Natural killer cell (primary cell): Measurements from ENCODE around the gene SMTNL2. TPM values are rescaled to one million over a fixed set of nuclear protein-coding genes. Genes with fewer than 3 reads are reported as not detected.
"Not testable (repeated sequence)": the region's sequence is repeated elsewhere in the genome, so short reads cannot be mapped to it uniquely, and the experiment has no call there.

Experiments used
- ATAC-seq, 3 donors: fragments of 150-1000 bp in 2 of 3; fragments of 200-7000 bp in 1 of 3; cut with Tn5 transposase; 1 replicate in 1 of 3; 2 replicates in 2 of 3; pipeline ENCODE4 v1.10.0; 2021; ENCODE audit warnings: mild to moderate bottlenecking in 2 of 3, moderate library complexity in 2 of 3
- DNase-seq, 2 donors: peaks; one replicate each; pipeline versions ENCODE4 v3.0.0 to v3.0.0-alpha.2; 2013 to 2021; ENCODE audit warnings: mixed read lengths in 1 of 2
- H3K27ac ChIP-seq: one replicate; pipeline ENCODE4 v1.5.1; 2013; ENCODE audit warnings: mild to moderate bottlenecking, low read length
- H3K27me3 ChIP-seq: one replicate; pipeline ENCODE4 v1.6.1; 2013; ENCODE audit warnings: low read length; ENCODE audit not compliant: control insufficient read depth, insufficient read depth
- H3K36me3 ChIP-seq: one replicate; pipeline ENCODE4 v1.6.1; 2013; ENCODE audit warnings: low read length; ENCODE audit not compliant: control insufficient read depth, insufficient read depth
- H3K4me1 ChIP-seq: one replicate; pipeline ENCODE4 v1.6.1; 2013; ENCODE audit warnings: low read length; ENCODE audit not compliant: control insufficient read depth, insufficient read depth
- H3K4me3 ChIP-seq: one replicate; pipeline ENCODE4 v1.5.1; 2013; ENCODE audit warnings: low read length
- H3K9me3 ChIP-seq: one replicate; pipeline ENCODE4 v1.6.1; 2013; ENCODE audit warnings: low read length; ENCODE audit not compliant: control insufficient read depth, insufficient read depth
- H3K27ac Mint-ChIP-seq, 2 donors: one replicate each; pipeline ENCODE4 v1.8.0; 2022; ENCODE audit warnings: mild to moderate bottlenecking in 2 of 2, mixed read lengths in 2 of 2, moderate library complexity in 1 of 2
- H3K27me3 Mint-ChIP-seq, 2 donors: one replicate each; pipeline ENCODE4 v1.8.0; 2022; ENCODE audit warnings: low read depth in 2 of 2, mixed read lengths in 2 of 2
- H3K36me3 Mint-ChIP-seq: one replicate; pipeline ENCODE4 v1.8.0; 2022; ENCODE audit warnings: mixed read lengths
- H3K4me1 Mint-ChIP-seq, 2 donors: one replicate each; pipeline ENCODE4 v1.8.0; 2022; ENCODE audit warnings: mixed read lengths in 2 of 2
- H3K4me3 Mint-ChIP-seq: one replicate; pipeline ENCODE4 v1.8.0; 2022; ENCODE audit warnings: mild to moderate bottlenecking, moderate library complexity, mixed read lengths
- H3K9me3 Mint-ChIP-seq, 2 donors: one replicate each; pipeline ENCODE4 v1.8.0; 2022; ENCODE audit warnings: mixed read lengths in 2 of 2
- WGBS: methylation state at CpG from one replicate; pipeline ENCODE4 v1.1.7; 2013; ENCODE audit warnings: missing lambda C conversion rate; ENCODE audit not compliant: insufficient coverage; 5-methylcytosine and 5-hydroxymethylcytosine counted together
- intact Hi-C: fragments of 100-400 bp; cut with micrococcal nuclease; formaldehyde crosslinking; loops from one replicate; pipeline ENCODE4 v1.14.2; 2022
- total RNA-seq, 4 donors: library from RNA; stranded (reverse); fragments of 120-200 nt in 1 of 4; gene quantifications; one replicate each; pipeline versions ENCODE4 v1.2.3 to v1.2.4, GENCODE V29; 2013 to 2022
- TF ChIP-seq, protein P1 (sequence below): fragments of 200-600 bp; IDR thresholded peaks from one replicate; pipeline ENCODE4 v1.8.0; 2022; ENCODE audit warnings: antibody characterized with exemption

SMTNL2 gene
- total RNA-seq, 3 donors from 2014 or later (not counting 1 experiment from before 2014, with no cell fraction given) = not detected

DNA sequence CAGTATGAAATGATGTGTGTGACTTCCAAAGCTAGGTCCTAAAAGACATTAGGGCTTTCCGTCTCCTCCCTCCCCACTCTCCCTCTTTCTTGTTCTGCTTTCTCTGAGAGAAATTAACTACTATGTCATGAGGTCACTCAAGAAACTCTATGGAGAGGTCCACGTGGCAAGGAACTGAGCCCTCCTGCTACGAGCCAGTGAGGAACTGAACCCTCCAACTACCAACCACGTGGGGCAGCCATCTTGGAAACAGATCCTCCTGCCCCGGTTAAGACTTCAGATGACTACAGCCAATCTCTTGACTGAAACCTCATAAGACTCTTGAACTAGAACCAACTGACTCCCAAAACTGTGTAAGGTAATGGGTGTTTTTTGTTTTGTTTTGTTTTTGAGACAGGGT lies 61.3 kb downstream of the SMTNL2 start:
- H3K27me3 Mint-ChIP-seq = peaks cover 37 to 48% of the 10 kb centered on the region in 2 donors
- no peak overlapping the region for H3K27ac Mint-ChIP-seq
- Histone ChIP-seq H3K4me3 (no peak overlapping the region), H3K4me1 (no peaks in the 10 kb centered on the region), H3K36me3 (no peaks in the 10 kb centered on the region), H3K27ac (no peak overlapping the region), H3K27me3 (peaks cover 11% of the 10 kb centered on the region), H3K9me3 (no peaks in the 10 kb centered on the region)
- 55% methylated on average over 5 of the region's 5 CpGs for WGBS
- no peaks in the 10 kb centered on the region for H3K9me3 Mint-ChIP-seq
- H3K4me3 Mint-ChIP-seq = no peak overlapping the region
- ATAC-seq = no peak
- TF ChIP-seq, protein P1, sequence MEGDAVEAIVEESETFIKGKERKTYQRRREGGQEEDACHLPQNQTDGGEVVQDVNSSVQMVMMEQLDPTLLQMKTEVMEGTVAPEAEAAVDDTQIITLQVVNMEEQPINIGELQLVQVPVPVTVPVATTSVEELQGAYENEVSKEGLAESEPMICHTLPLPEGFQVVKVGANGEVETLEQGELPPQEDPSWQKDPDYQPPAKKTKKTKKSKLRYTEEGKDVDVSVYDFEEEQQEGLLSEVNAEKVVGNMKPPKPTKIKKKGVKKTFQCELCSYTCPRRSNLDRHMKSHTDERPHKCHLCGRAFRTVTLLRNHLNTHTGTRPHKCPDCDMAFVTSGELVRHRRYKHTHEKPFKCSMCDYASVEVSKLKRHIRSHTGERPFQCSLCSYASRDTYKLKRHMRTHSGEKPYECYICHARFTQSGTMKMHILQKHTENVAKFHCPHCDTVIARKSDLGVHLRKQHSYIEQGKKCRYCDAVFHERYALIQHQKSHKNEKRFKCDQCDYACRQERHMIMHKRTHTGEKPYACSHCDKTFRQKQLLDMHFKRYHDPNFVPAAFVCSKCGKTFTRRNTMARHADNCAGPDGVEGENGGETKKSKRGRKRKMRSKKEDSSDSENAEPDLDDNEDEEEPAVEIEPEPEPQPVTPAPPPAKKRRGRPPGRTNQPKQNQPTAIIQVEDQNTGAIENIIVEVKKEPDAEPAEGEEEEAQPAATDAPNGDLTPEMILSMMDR = no peak
- intact Hi-C loops = no loop called here
- H3K36me3 Mint-ChIP-seq = no peaks in the 10 kb centered on the region
- no peaks in the 10 kb centered on the region for H3K4me1 Mint-ChIP-seq
- no peak for DNase-seq

DNA sequence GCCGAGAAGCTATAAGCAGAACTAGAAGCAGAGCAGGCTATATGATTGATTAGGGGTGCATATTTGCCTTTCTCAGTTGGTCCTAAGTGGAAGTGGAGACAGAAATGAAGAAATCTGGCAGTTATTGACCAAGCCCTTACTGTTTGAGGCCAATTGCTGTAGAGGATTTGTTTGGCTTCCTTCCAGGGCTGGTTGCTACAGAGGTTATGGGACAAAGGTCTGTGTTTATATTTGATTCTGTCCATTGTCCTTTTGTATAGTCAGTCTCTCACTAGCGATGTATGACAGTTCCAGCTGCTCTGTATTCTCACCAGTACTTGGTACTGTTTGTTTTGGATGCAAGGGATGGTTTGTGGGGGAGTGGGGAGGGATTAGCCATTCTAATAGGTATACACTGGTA lies 64.4 kb downstream of the SMTNL2 start:
- no peak overlapping the region for H3K4me3 Mint-ChIP-seq
- DNase-seq (no peak), ATAC-seq (no peak)
- H3K27ac ChIP-seq = no peak overlapping the region
- no peaks in the 10 kb centered on the region for H3K36me3 ChIP-seq
- no peak overlapping the region for H3K27ac Mint-ChIP-seq
- no peaks in the 10 kb centered on the region for H3K9me3 ChIP-seq
- H3K4me1 ChIP-seq = no peaks in the 10 kb centered on the region
- H3K9me3 Mint-ChIP-seq = no peaks in the 10 kb centered on the region
- peaks cover 20 to 28% of the 10 kb centered on the region in 2 donors for H3K27me3 Mint-ChIP-seq
- no peak overlapping the region for H3K4me3 ChIP-seq
- intact Hi-C loops = no loop called here
- no peaks in the 10 kb centered on the region for H3K36me3 Mint-ChIP-seq
- H3K4me1 Mint-ChIP-seq = no peaks in the 10 kb centered on the region
- H3K27me3 ChIP-seq = no peaks in the 10 kb centered on the region
- TF ChIP-seq, protein P1 = no peak
- WGBS = 79% methylated on average over 2 of the region's 2 CpGs

DNA sequence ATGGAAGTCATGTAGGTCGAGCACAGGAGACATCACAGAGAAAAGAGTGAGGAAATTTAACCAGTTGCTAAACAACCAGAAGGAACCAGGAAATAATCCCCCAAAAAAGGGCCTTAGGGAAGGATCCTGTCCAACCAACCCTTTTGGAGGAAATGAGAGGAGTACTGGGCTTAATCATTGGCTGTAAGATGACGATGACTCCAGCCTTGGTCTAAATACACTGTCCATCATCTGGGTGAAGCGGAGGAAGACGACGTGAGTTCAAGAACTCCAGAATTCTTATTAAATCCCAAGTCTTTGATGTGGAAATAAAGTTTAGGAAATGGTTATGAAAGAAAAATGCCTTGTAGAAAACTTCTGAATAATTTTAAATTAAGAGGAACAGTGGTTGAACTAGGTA lies 68.7 kb downstream of the SMTNL2 start:
- Histone ChIP-seq H3K27ac (no peak overlapping the region), H3K4me3 (no peak overlapping the region), H3K4me1 (no peaks in the 10 kb centered on the region), H3K9me3 (no peaks in the 10 kb centered on the region), H3K27me3 (no peaks in the 10 kb centered on the region), H3K36me3 (no peaks in the 10 kb centered on the region)
- H3K36me3 Mint-ChIP-seq = no peaks in the 10 kb centered on the region
- no peak overlapping the region for H3K27ac Mint-ChIP-seq
- ATAC-seq (no peak), DNase-seq (no peak)
- TF ChIP-seq, protein P1 = no peak
- H3K4me3 Mint-ChIP-seq = no peak overlapping the region
- peaks cover 0 to 9% of the 10 kb centered on the region in 2 donors for H3K27me3 Mint-ChIP-seq
- WGBS = 83% methylated on average over 5 of the region's 5 CpGs
- intact Hi-C loops = no loop called here
- no peaks in the 10 kb centered on the region for H3K9me3 Mint-ChIP-seq
- no peaks in the 10 kb centered on the region for H3K4me1 Mint-ChIP-seq

DNA sequence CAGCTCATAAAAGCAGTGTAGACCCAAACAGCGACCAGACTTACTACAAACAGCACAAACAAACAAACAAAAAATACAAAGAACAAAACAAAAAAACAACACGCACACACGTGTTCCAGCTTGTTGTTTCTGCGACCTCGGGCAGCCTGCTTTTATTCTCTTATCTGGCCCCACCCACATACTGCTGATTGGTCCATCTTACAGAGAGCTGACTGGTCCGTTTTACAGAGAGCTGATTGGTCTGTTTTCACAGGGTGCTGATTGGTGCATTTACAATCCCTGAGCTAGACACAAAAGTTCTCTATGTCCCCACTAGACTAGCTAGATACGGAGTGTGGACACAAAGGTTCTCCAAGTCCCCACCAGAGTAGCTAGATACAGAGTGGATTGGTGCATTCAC lies 71.6 kb downstream of the SMTNL2 start:
- H3K36me3 Mint-ChIP-seq, H3K27me3 ChIP-seq, H3K4me3 ChIP-seq, H3K27ac Mint-ChIP-seq, H3K27me3 Mint-ChIP-seq, H3K9me3 Mint-ChIP-seq, H3K4me3 Mint-ChIP-seq, ATAC-seq, H3K9me3 ChIP-seq, H3K36me3 ChIP-seq, intact Hi-C loops, H3K4me1 ChIP-seq, H3K4me1 Mint-ChIP-seq, DNase-seq, H3K27ac ChIP-seq: not testable (repeated sequence)
- WGBS = 97% methylated on average over 7 of the region's 7 CpGs
